Inflammatory macrophage (primary cell): ENCODE data around the gene ZPBP.

Experiments used
- DNase-seq, 2 donors: peaks; one replicate each; pipeline ENCODE4 v3.0.0-alpha.2; 2020 to 2022

The ZPBP gene

GRCh38 chr7:50037086-50037485 is 56.0 kb downstream of the ZPBP start:
- no peak for DNase-seq

GRCh38 chr7:50022991-50023390 is 70.1 kb downstream of the ZPBP start:
- DNase-seq: no peak

GRCh38 chr7:50022451-50022850 is 70.6 kb downstream of the ZPBP start:
- DNase-seq: no peak

- no peak for DNase-seq
These were observed 97.4 kb downstream of the ZPBP start for GRCh38 chr7:49995681-49996080.

GRCh38 chr7:49986191-49986590 is 106.9 kb downstream of the ZPBP start:
- no peak for DNase-seq

GRCh38 chr7:49980465-49980864 is 112.6 kb downstream of the ZPBP start:
- DNase-seq: no peak

- no peak for DNase-seq
These were observed 116.8 kb downstream of the ZPBP start for GRCh38 chr7:49976238-49976637.

GRCh38 chr7:49974035-49974434 is 119.0 kb downstream of the ZPBP start:
- DNase-seq: no peak

- DNase-seq: no peak
These were observed 155.4 kb downstream of the ZPBP start for GRCh38 chr7:49937608-49938007.

GRCh38 chr7:49931627-49932026 is 161.4 kb downstream of the ZPBP start:
- no peak for DNase-seq

- no peak for DNase-seq
These were observed 164.3 kb downstream of the ZPBP start for GRCh38 chr7:49928787-49929186.

- DNase-seq: no peak
These were observed 165.4 kb downstream of the ZPBP start for GRCh38 chr7:49927631-49928030.

GRCh38 chr7:49926720-49927119 is 166.3 kb downstream of the ZPBP start:
- DNase-seq: no peak

- DNase-seq: no peak
These were observed 181.1 kb downstream of the ZPBP start for GRCh38 chr7:49911909-49912308.

GRCh38 chr7:49894543-49894942 is 198.5 kb downstream of the ZPBP start:
- no peak for DNase-seq

GRCh38 chr7:49893131-49893530 is 199.9 kb downstream of the ZPBP start:
- no peak for DNase-seq

GRCh38 chr7:49892481-49892880 is 200.6 kb downstream of the ZPBP start:
- no peak for DNase-seq
